Measurements from ENCODE around the gene IAH1.
A peak's percentile ranks its signal among the peaks of the same experiment; 100 is the strongest.
"Not testable (repeated sequence)": the region's sequence is repeated elsewhere in the genome, so short reads cannot be mapped to it uniquely, and the experiment has no call there.

IAH1 gene

DNA sequence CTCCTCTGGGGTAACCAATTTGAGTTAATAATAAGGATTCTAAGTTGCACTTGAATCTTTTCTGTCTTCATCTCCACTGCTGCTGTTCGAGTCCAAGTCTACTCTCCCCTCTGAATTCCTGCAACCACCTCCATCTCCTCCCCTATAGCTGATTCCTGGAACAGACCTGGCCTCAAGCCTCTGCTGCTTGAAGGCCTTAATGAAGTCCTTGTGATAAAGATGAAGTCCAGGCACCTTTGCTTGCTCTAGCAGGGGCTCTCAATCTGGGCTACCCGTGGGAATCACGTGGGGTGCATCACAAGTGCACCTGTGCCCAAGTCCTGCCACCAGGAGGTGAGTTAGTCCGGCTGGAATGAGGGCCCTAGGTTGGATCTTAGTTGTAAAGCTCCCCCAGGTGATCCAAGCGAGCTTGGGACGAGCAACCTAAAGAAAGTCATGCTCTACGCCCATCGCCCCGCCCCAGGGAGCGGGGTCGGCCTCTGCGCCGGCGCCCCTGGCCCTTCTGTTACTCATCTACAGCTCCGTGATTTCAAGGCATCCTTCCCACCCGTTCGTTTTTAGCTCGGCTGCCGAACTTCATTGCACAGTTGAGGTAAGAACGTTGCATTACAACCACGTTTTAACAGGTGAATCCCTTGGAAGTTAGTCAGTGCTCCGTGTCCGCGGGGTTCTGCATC, 905 bp upstream of the IAH1 start:
- peak; percentile 12 to 24 for ATAC-seq

DNA sequence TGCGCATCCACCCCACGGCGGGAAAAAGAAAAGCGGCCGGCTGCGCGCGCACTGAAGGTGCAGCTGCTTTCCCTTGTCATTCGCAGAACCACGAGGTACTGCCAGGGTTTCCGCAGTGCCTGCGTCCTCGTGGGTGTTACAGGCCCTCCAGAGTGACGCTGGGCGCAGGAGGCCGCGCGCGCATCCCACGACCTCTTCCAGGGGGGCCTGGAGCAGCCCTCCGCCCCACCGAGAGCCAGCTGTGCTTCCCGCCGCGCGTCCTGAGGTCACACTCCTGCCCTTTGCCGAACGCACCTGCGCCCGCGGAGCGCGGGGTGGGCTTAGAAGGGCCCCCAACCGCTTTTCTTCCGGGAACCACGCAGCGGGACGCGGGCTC, 378 bp upstream of the IAH1 start:
- peak; percentile 57 to 60 for ATAC-seq

DNA sequence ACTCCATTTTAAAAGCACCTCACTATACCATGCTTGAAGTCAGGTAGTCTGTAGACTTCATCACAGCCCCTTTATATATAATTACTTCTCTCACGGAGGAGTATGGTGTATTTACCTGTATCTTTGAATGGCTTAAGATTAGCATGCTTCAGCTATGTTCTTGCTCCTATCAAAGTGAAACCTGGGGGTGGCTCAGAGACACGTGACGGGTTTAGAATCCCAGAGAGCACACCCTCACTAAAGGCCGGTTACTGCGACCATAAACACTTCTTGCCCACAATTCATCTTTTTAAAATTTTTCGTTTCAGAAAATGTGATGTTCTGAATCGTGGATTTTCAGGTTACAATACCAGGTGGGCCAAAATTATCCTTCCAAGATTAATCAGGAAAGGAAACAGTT, 3.6 kb downstream of the IAH1 start:
- no peak for ATAC-seq

DNA sequence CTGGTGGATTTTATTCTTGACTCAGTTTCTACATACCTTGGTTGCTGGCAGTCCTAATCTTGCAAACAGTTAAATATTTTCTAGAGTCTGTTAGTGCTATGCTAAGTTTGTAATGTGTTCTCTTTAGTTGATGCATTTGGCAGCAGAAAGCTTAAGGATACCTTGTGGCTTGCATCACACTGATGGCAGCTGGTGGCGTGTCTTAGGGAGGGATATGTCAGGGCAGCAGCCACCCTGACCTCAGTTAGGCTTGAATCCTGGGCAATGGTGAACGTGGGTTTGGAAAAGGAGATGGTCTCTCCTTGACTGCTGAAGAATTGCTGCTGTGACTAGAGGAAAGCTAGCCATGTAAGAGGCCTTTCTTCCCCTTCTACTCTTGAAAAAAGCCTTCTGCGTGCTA, 4.2 kb downstream of the IAH1 start:
- ATAC-seq = no peak

DNA sequence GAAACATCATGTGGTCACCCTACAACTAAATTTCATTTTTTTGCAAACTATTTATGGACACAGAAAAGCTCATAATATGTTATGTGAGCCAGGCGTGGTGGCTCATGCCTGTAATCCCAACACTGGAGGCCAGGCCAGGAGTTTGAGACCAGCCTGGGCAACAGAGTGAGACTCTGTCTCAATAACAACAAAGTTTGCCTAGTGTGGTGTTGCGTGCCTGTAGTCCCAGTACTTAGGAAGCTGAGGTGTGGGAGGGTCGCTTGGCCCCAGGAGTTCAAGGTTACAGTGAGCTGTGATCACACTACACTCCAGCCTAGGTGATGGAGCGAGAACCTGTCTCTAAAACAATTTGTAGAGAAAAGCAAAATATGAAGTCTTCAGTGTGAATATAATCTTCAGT, 5.8 kb downstream of the IAH1 start:
- no peak for ATAC-seq

DNA sequence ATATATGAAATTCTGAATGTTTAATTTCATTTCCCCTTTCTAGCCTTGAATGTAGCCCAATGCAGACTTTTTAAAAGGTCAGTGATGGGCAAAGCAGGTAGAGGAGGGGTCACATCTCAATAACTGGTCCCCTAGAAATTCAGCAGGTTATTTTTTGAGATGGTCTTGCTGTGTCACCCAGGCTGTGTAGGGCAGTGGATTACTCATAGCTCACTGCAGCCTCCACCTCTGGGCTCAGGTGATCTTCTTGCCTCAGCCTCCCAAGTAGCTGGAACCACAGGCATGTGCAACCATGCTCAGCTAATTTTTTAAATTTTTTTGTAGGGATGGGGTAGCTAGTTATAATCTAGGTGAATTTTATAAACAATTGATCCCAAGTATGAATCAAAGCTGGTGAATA, 8.8 kb downstream of the IAH1 start:
- no peak for ATAC-seq

- ATAC-seq = no peak
These were observed 10.2 kb downstream of the IAH1 start for GRCh38 chr2:9484533-9484932.

GRCh38 chr2:9488583-9489547, 14.5 kb downstream of the IAH1 start:
- peak; percentile 76 to 82 for ATAC-seq

GRCh38 chr2:9490789-9491188, 16.4 kb downstream of the IAH1 start:
- no peak for ATAC-seq

- ATAC-seq = no peak
These were observed 18.6 kb downstream of the IAH1 start for GRCh38 chr2:9492927-9493326.

DNA sequence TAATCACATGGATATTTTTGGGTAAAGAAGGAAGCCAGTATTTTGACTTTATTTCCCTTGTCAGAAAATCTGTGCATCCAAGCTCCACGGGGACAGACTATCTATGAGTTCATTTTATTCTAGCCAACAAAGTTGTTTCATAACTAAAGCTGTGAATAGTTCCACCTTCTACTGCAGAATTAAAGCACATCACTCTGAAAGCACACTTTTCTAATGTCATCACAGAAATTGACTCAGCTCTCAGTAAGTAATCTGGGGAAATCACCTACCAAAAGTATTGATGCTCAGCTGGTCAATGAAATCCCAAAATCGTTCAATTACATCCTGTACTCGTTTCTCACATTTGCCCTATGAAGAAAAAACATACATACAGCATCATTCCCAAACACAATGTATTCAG, 19.1 kb downstream of the IAH1 start:
- peak; percentile 53 to 54 for ATAC-seq

GRCh38 chr2:9494081-9494480, 19.7 kb downstream of the IAH1 start:
- peak; percentile 19 to 25 for ATAC-seq

DNA sequence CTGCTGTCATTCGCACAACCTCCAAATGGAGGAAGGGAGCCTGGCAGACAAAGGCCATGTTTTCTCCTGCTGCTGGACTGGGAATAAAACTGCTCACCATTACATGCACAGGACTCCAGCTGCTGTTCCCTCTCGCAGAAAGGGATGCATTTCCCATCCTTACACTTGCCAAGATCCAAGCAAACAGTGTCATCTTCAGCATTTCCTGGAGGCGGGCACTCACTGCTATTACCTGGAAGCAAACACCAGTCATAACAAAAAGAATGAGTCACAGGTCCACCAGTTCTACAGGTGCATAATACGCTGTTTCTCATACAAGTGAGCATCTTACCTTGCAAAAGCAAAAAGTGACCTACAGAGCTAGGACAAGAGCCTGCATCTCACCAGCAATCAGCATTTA, 22.7 kb downstream of the IAH1 start:
- ATAC-seq = peak; percentile 51 to 59

DNA sequence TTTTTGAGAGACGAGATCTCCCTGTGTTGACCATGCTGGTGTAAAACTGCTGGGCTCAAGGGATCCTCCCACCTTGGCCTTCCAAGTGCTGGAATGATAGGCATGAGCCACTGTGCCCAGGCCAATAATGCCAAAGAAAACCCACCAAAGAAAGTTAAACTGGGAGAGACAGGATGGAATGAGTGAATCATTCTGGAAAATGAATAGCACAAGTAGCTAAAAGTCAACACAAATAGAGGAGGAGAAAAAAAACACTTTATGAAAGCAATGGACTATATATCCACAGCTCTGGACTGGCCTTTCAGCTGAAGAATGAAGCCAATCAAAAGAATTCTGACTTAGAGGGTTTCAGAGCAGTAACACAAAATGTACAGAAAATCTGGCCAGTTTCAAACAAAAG, 23.9 kb downstream of the IAH1 start:
- no peak for ATAC-seq

GRCh38 chr2:9508931-9509330, 34.6 kb downstream of the IAH1 start:
- ATAC-seq = no peak

- not testable (repeated sequence) for ATAC-seq
These were observed 39.6 kb downstream of the IAH1 start for GRCh38 chr2:9513946-9514345.

DNA sequence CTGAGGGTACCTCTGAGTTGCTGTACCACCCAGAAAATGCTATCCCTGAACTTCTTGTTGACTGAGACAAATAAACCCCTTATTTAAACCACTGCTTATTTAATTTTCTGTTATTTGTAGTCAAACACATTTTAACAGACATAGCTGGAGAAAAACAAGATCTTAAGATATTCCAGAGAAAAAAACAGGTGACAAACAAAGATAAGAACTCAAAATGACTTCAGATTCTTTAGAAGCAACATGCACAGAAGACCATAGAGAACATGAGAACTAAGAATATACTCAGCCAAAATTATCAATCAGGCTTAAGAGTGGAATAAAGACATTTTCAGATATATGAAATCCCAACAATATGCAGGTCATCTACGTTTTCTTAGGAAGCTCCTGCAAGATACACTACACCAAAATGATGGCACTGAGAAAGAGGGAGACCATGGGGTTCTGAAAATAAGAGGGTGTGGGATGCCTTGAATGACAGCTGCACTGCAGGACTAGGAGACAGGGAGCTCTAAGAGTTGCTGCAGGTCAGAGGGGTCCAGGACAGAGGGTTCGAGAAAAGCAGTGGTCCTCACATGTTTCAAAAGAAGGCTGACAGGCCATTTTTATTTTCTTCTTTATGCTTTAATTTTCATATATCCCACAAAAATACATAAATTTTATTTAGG, 42.9 kb downstream of the IAH1 start:
- no peak for ATAC-seq

- no peak for ATAC-seq
These were observed 43.8 kb downstream of the IAH1 start for GRCh38 chr2:9518163-9518562.

DNA sequence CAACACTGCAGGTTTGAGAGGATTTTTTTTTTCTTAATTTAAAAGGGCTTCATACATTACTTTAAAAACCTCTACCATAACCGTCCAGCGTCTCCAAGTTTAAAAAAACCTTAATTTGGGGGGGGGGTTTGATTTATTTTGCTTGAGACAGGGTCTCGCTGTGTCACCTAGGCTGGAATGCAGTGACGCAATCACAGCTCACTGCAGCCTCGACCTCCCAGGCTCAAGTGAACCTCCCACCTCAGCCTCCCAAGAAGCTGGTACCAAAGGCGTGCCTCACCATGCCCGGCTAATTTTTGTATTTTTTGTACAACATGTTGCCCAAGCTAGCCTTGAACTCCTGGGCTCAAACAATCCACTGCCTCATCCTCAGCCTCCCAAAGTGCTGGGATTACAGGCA, 44.4 kb downstream of the IAH1 start:
- no peak for ATAC-seq

DNA sequence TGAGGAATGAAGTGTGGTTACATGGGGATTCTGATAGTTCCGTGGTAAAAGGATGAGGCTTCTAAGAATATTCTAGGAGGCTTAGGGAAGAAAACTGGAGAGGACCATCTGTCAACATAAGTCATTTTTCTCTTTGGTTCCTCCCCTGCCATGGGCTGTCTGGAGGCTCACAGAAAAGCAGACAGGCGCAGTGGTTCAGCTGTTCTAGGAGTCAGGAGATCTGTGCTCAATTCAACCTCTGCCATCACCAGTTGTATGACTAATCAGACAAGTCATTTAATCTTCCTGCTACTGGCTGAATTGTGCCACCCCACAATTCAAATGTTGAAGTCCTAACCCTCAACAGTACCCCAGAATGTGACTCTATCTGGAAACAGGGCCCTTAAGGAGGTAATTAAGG, 44.9 kb downstream of the IAH1 start:
- no peak for ATAC-seq

- ATAC-seq = no peak
These were observed 49.9 kb downstream of the IAH1 start for GRCh38 chr2:9524291-9524690.

DNA sequence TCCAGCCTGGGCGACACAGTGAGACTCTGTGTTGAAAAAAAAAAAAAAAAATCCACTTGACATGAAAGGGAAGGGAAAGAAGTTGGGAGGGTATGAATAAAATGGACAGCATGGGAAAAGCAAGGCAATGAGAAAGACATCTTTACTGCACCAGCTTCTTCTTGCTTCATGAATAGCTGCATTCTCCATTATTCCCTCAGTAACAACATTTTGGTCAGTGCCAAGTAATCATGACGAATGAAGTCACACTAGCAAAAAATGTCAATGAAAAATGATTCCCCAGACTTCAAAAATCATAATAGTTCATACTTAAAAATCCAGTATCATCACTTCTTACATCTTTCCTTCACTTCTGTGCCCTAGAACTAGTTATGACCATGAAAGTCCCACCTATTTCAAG, 50.9 kb downstream of the IAH1 start:
- ATAC-seq = no peak

DNA sequence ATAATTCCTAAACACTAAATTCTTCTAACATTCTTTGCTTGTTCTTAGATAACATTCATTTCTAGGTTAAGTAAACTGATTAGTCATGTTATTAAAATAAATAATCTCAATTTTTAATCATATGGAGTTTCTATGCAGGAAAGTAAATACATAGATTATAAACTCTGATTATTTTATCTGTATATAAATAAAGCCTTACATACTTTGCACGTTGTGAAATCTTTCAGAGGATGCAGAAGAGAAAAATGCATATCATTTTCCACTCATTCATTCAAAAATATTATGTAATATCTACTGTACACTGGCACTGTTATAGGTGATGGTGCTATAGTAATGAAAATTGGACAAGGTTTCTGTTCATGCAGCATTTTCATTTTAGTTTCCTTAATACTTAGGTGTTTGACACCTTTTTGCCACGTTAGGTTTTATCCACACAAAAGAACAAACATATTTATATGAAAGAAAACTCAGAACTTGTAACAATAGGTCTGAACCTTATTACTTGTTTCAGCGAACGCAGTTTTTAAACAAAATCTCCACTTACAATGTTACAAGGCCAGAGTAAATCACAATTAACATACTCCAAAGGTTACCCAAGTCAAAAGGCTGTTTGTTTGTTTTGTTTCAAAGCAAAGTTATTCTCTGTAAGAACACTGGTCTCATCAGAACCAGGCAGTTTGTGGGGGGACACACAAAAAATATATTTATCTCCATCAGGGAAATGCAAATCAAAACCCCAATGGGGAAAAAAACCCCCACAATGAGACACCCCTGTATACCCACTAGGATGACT, 53.8 kb downstream of the IAH1 start:
- no peak for ATAC-seq

Measured in activated CD4-positive, CD25-positive, alpha-beta regulatory T cell treated with anti-CD3 and anti-CD28 coated beads, Interleukin-2, amount 50 U/mL, for 24 hours (primary cell).